Measurements from ENCODE around the gene CCDC141. TPM values are rescaled to one million over a fixed set of nuclear protein-coding genes. Genes with fewer than 3 reads are reported as not detected.

CCDC141 gene
- total RNA-seq, 1 donor from 2014 or later = 61.8 TPM

GRCh38 chr2:178787934-178788333 is 262.0 kb downstream of the CCDC141 start:
- no peak for DNase-seq (ENCODE audit: low read depth)

DNA sequence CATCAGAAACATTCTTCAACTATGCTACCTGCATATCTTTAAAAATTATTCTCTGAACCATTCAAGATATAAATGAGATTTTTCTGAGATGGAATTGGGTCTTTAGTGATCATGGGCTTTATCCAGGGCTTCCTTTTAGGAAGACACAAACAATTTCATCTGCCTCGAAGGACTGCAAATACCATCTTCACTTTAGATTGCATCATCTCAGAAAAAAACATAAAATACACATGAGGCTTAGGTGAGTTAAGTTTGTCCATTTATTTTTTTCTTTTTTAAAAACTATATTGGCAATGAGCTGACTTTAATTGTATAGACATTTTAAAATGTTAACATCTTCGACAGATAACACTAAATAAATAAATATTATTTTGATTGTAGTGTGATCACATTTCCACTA is 262.8 kb downstream of the CCDC141 start:
- no peak for DNase-seq (ENCODE audit: low read depth)

- no peak for DNase-seq (ENCODE audit: low read depth)
These were observed 266.0 kb downstream of the CCDC141 start for GRCh38 chr2:178783889-178784288.

DNA sequence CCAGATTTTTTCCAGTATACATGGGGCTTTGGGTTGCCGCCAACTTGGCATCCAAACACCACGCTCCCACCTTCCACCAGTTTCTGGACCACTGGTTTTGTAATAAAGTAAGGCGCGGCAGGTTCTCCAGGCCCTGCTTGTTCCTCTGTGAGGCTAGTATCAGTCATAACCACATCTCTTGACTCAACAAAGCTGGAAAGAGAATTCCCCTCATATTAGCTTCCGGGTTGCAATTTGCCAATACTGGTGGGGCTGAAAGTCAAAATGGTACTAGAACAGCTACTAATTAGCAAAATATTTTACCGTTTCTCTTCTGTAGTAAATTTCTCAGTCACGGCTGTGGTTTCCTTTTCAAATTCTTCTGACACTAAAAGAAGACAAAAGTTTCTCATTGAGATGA is 267.7 kb downstream of the CCDC141 start:
- no peak for DNase-seq (ENCODE audit: low read depth)

Other genes with a start within 250 kb of the CCDC141 start
- 1,034 and 1,448 TPM in 2 replicates for gene TTN, start 242.7 kb downstream of the CCDC141 start, total RNA-seq
- 5.4 and 6.2 TPM in 2 replicates for gene SESTD1, start 214.7 kb upstream of the CCDC141 start, total RNA-seq